ENCODE measurements around the gene ETV3.
"Not testable (repeated sequence)": the region's sequence is repeated elsewhere in the genome, so short reads cannot be mapped to it uniquely, and the experiment has no call there.

The ETV3 gene

GRCh38 chr1:157138220-157139051 lies at the start of gene ETV3:
TSS of gene ETV3 (minus strand) at chr1:157138395. CDS start at chr1:157136352, 2,043 bp downstream.
- DNase-seq, result peak; percentile 91

- no peak for DNase-seq
Observed at GRCh38 chr1:157186281-157186992, 48.2 kb upstream of the ETV3 start.

GRCh38 chr1:157183870-157184269 lies 45.7 kb upstream of the ETV3 start:
- no peak for DNase-seq

GRCh38 chr1:157182371-157182770 lies 44.2 kb upstream of the ETV3 start:
- DNase-seq, result not testable (repeated sequence)

GRCh38 chr1:157181790-157182189 lies 43.6 kb upstream of the ETV3 start:
- no peak for DNase-seq

GRCh38 chr1:157181258-157181657 lies 43.1 kb upstream of the ETV3 start:
- DNase-seq, result no peak

- no peak for DNase-seq
Observed at GRCh38 chr1:157178490-157178889, 40.3 kb upstream of the ETV3 start.

GRCh38 chr1:157177733-157178394 lies 39.7 kb upstream of the ETV3 start:
- DNase-seq, result no peak

- DNase-seq, result peak; percentile 22
Observed at GRCh38 chr1:157176591-157177121, 38.5 kb upstream of the ETV3 start.

GRCh38 chr1:157176016-157176415 lies 37.8 kb upstream of the ETV3 start:
- DNase-seq, result no peak

GRCh38 chr1:157173900-157174410 lies 35.8 kb upstream of the ETV3 start:
- no peak for DNase-seq

- DNase-seq, result not testable (repeated sequence)
Observed at GRCh38 chr1:157173241-157173640, 35.0 kb upstream of the ETV3 start.

- DNase-seq, result not testable (repeated sequence)
Observed at GRCh38 chr1:157172591-157172990, 34.4 kb upstream of the ETV3 start.

GRCh38 chr1:157171903-157172503 lies 33.8 kb upstream of the ETV3 start:
- DNase-seq, result peak; percentile 60

- peak; percentile 37 for DNase-seq
Observed at GRCh38 chr1:157170677-157171515, 32.7 kb upstream of the ETV3 start.

- DNase-seq, result no peak
Observed at GRCh38 chr1:157168015-157168414, 29.8 kb upstream of the ETV3 start.

- no peak for DNase-seq
Observed at GRCh38 chr1:157167437-157167836, 29.2 kb upstream of the ETV3 start.

GRCh38 chr1:157166590-157166989 lies 28.4 kb upstream of the ETV3 start:
- no peak for DNase-seq

GRCh38 chr1:157163273-157164127 lies 25.3 kb upstream of the ETV3 start:
- peak; percentile 71 for DNase-seq

- no peak for DNase-seq
Observed at GRCh38 chr1:157162345-157162744, 24.1 kb upstream of the ETV3 start.

- no peak for DNase-seq
Observed at GRCh38 chr1:157161901-157162300, 23.7 kb upstream of the ETV3 start.
